ENCODE data around the gene SCLT1.

The SCLT1 gene

DNA sequence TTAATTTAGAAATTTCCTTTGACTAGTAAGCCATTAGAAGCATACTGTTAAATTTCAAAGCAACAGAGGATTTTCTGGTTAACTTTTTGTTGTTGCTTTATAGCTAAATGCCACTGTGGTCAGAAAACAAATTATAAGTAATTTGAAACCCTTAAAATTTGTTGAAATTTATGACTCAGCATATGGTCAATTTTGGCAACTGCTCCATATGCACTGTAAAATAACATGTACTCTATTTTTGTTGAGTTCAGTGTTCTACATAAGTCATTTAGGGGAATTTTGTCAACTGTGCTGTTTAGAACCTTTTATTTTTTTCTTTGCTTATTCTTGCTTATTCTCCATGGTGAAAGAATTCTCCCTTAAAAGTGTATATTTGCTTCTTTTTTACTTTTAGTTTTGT lies 28.6 kb downstream of the SCLT1 start:
- no peak for DNase-seq

- no peak for DNase-seq
Measured at GRCh38 chr4:129063640-129064039, 29.7 kb downstream of the SCLT1 start.

- no peak for DNase-seq
Measured at GRCh38 chr4:129062580-129062979, 30.8 kb downstream of the SCLT1 start.

- no peak for DNase-seq
Measured at GRCh38 chr4:129059028-129059427, 34.3 kb downstream of the SCLT1 start.

- no peak for DNase-seq
Measured at GRCh38 chr4:129046055-129046959, 47.0 kb downstream of the SCLT1 start.

DNA sequence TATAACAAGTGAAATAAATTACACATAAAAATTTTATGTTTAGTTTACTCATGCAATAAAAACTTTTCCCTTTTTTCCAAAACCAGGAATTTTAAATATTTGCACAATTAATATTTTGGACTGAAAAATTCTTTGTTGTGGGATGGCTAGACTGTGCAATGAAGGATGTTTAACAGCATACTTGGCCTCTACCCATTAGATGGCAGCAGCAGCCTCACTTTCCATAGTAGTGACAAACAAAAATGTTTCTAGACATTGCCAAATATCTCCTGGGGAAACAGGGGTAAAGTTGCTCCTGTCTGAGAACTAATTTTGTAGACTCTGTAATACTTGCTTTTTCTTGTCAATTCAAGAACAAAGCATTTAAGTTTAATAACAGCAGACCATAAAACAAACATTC lies 49.8 kb downstream of the SCLT1 start:
- no peak for DNase-seq

DNA sequence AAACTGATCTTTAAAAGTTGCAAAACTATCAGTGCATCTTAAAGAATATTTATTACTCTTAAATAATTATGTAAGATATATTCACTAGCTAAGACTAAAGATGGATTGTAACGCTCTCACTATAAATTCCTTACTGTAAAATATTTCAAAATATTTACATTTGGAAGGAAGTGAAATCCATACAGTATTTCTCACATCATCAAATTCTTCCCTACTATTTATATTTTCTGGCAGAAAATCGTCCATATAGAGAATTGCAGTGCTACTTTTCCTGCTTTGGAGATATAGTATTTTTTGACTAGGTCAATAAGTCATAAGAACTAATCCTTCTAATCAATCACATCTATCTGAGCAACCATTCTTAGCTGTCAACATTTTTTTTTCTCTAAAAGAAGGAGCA lies 52.9 kb downstream of the SCLT1 start:
- DNase-seq: no peak

GRCh38 chr4:129037093-129037492 lies 56.2 kb downstream of the SCLT1 start:
- DNase-seq: no peak

DNA sequence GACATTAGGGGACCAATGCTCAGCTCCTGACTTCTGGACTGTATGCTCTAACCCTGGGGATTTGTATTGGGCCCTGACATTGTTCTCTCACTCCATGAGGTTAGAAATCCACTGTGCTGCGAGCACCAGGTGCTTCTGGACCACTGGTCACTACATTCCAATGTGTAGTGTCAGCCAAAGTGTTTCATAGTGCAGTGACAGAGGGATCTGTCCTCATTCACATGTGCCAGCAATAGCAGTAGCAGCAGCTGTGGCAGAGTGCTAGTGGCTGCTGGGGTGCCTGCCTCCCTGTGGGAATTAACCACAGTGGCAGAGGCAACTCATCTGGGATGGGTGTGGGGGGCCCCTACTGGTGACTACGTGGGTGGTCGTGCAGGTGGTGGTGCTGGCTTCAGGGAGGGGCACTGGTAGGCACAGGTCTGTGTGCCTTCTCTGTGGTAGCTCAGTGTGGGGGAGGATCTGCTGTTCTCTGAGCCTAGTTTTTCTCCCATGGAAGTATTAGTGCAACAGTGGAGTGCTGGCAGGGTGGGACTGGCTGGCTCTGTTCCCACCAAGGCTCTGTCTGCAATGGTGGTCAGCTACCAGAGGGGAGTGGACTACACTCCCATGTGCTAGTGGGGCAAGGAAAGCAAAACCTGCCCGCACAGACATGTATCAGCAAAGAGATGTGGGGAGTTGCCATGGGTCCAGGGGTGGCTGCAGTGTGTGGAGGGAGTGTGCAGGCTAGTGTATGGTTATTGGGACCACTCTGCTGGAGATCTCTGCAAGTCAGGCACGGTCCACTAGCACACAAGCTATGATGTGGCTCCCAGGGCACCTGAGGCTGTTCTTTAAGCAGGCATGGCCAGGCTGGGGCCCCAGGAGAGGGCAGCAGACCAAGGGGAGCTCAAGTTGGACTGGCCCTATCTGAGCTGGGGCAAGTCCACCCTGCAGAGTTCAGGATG lies 78.5 kb downstream of the SCLT1 start:
- no peak for DNase-seq

GRCh38 chr4:129008096-129008495 lies 85.2 kb downstream of the SCLT1 start:
- no peak for DNase-seq

GRCh38 chr4:128986908-128987307 lies 106.4 kb downstream of the SCLT1 start:
- no peak for DNase-seq

DNA sequence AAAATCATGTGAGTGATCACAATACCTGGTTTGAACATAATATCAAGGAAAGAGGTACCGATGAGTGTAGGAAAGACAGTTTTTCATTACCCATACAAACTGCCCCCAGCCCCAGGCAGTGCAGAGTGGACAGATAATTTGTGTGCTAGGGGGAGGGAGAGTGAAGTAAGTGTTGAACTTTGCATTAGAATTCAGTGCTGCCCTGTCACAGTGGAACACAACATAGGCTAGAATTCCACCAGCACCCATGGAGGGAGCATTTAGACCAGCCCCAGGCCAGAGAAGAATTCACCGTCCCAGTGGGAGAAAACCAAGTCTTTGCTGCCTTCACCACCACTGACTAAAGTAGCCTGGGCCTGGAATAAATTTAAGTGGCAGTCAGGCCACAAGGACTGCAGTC lies 107.3 kb downstream of the SCLT1 start:
- DNase-seq: no peak

DNA sequence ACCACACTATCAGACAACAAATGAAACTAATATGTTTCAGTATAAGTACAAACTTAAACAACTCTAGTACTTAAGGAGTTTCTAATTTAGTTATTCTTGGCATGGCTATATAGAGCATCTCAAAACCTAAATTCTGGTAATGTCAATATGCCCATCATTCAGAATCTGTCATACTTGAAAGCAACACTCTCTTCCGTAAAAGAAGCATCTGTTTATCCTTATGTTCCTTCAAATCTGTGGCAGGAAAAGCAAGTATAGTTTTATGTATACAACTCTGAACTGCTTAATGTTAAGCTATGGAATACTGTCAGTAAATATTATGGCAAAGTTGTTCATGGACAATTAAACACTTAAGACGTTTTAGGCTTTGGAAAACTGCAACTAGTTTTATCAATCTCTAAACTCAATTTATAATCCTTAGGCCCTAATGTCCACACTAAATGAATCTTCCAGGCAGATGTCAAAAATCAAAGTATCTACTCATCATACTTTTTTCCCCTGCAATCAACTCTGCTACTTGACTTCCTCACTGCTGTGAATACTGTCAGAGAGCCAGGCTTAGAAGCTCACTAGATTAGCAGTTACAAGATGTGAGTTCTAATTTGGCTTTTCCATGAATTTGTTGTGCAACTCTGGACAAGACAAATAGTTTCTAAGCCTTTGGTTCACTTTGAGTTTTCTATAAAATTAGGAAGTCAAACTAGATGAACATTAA lies 109.4 kb downstream of the SCLT1 start:
- no peak for DNase-seq

GRCh38 chr4:128981377-128981776 lies 112.0 kb downstream of the SCLT1 start:
- no peak for DNase-seq

- DNase-seq: no peak
Measured at GRCh38 chr4:128980816-128981326, 112.5 kb downstream of the SCLT1 start.

GRCh38 chr4:128979934-128980333 lies 113.4 kb downstream of the SCLT1 start:
- no peak for DNase-seq

GRCh38 chr4:128978985-128979384 lies 114.4 kb downstream of the SCLT1 start:
- no peak for DNase-seq

GRCh38 chr4:128974136-128974581 lies 119.2 kb downstream of the SCLT1 start:
- DNase-seq: no peak

DNA sequence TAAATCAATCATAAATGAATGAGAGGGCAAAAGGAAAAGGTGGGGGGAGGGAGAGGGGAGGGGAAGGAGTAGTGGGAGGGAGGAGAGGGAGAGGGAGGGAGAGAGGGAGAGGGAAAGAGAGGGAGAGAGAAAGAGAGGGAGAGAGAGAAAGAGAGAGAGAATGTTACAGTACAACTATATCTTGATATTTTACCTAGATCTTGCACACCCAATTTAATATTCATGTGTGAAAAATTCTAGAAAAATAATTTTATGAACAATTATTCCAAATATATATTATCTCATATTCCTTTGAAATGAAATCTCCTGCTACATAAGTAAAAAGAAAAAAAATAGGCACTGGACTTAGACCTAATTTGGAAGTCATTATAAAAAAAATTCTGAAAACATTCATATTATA lies 120.0 kb downstream of the SCLT1 start:
- no peak for DNase-seq

DNA sequence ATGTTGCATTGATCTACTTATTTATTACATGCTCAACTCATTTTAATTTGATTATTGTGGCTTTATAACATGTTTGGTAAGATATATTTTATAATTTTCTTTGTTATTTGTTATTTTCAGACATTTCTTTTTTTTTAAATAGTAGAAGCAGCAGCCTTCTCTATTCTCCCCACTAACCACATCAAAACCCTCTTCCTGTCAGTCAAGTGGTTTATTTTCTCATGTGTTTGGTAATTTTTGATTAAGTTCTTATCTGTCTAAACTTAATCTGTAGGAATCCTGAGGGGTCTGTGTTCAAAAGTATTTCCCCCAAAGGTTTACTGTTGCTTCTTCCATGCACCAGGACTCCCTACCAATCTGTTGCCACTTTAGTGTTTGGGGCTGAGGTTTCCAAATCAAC lies 131.9 kb downstream of the SCLT1 start:
- DNase-seq: no peak

DNA sequence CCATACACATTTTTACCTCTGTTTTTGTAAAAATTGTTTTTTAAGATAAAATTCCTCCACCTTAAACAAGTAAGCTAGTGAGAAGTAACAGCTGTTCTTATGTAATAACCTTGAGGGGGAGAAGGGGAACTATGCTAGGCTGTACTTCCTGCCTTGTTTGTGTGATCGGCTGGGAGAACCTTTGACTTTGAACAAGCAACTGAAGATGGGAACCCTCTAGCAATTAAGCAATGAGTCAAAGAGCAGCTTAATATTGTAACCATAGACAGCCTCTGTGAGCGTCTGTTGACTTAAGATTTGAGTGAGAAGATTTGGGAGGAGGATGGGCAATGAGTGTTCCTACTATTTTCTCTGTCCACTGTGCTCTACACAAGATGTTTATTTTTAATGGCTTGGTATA lies 135.1 kb downstream of the SCLT1 start:
- DNase-seq: no peak

- DNase-seq: no peak
Measured at GRCh38 chr4:128957459-128957858, 135.9 kb downstream of the SCLT1 start.

DNA sequence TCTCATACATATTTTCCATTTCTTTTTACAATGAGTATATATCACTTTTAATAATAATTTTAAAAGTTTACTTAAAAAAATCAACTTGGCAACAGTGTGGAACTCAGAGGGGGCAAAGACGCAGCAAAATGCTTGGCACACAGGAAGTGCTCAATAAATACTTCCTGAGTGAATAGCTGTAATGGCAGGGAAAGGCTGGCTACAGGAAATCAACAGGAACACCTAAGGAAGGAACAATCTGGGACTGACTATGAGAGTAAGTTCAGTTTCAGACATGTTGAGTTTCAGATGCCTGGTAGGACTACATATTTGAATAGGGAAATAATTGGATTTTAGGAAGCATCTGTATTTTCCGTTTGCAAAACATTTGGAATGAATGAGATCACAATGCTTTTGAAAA lies 137.6 kb downstream of the SCLT1 start:
- DNase-seq: no peak
